Measurements from ENCODE around the gene C4BPB.

Gene C4BPB

GRCh38 chr1:207058252-207058651 lies 30.4 kb upstream of the C4BPB start:
- TF ChIP-seq USF1 (IDR thresholded peaks at IDR 0.05) (no peak), TAF1 (IDR thresholded peaks at IDR 0.05; ENCODE audit: low read depth) (no peak), ZBTB7A (IDR thresholded peaks at IDR 0.05; ENCODE audit: low read depth) (no peak), CEBPB (IDR thresholded peaks at IDR 0.05) (no peak), EP300 (IDR thresholded peaks at IDR 0.05; ENCODE audit: borderline replicate concordance) (no peak), EGR1 (IDR thresholded peaks at IDR 0.05) (no peak), NFIC (IDR thresholded peaks at IDR 0.05) (no peak), FOXM1 (IDR thresholded peaks at IDR 0.05; ENCODE audit: borderline replicate concordance, low read depth) (no peak), REST (IDR thresholded peaks at IDR 0.05; ENCODE audit: low read depth) (no peak), MAX (IDR thresholded peaks at IDR 0.05) (no peak), YY1 (IDR thresholded peaks at IDR 0.05; ENCODE audit: low read depth) (no peak)

- TF ChIP-seq RAD21 (IDR thresholded peaks at IDR 0.05; ENCODE audit: low read depth) (no peak), YY1 (IDR thresholded peaks at IDR 0.05; ENCODE audit: low read depth) (no peak), CEBPB (IDR thresholded peaks at IDR 0.05) (no peak), USF1 (IDR thresholded peaks at IDR 0.05) (no peak), NFIC (IDR thresholded peaks at IDR 0.05) (no peak), FOXM1 (IDR thresholded peaks at IDR 0.05; ENCODE audit: borderline replicate concordance, low read depth) (no peak), MAX (IDR thresholded peaks at IDR 0.05) (no peak), ZBTB7A (IDR thresholded peaks at IDR 0.05; ENCODE audit: low read depth) (no peak), TAF1 (IDR thresholded peaks at IDR 0.05; ENCODE audit: low read depth) (no peak), TCF12 (IDR thresholded peaks at IDR 0.05; ENCODE audit: low read depth) (no peak), CREB1 (IDR thresholded peaks at IDR 0.05; ENCODE audit: low read depth) (no peak), EGR1 (IDR thresholded peaks at IDR 0.05) (no peak), EP300 (IDR thresholded peaks at IDR 0.05; ENCODE audit: borderline replicate concordance) (no peak), REST (IDR thresholded peaks at IDR 0.05; ENCODE audit: low read depth) (no peak), TEAD4 (IDR thresholded peaks at IDR 0.05) (no peak)
Observed at GRCh38 chr1:207058878-207059867, 29.5 kb upstream of the C4BPB start.

- TF ChIP-seq RAD21 (IDR thresholded peaks at IDR 0.05; ENCODE audit: low read depth) (no peak), FOXM1 (IDR thresholded peaks at IDR 0.05; ENCODE audit: borderline replicate concordance, low read depth) (no peak), CEBPB (IDR thresholded peaks at IDR 0.05) (no peak), MAX (IDR thresholded peaks at IDR 0.05) (no peak), ZBTB7A (IDR thresholded peaks at IDR 0.05; ENCODE audit: low read depth) (no peak), REST (IDR thresholded peaks at IDR 0.05; ENCODE audit: low read depth) (no peak), YY1 (IDR thresholded peaks at IDR 0.05; ENCODE audit: low read depth) (no peak), TEAD4 (IDR thresholded peaks at IDR 0.05) (no peak), USF1 (IDR thresholded peaks at IDR 0.05) (no peak), NFIC (IDR thresholded peaks at IDR 0.05) (no peak), CREB1 (IDR thresholded peaks at IDR 0.05; ENCODE audit: low read depth) (no peak), EGR1 (IDR thresholded peaks at IDR 0.05) (no peak), EP300 (IDR thresholded peaks at IDR 0.05; ENCODE audit: borderline replicate concordance) (no peak), TCF12 (IDR thresholded peaks at IDR 0.05; ENCODE audit: low read depth) (no peak), TAF1 (IDR thresholded peaks at IDR 0.05; ENCODE audit: low read depth) (no peak)
Observed at GRCh38 chr1:207059881-207060280, 28.8 kb upstream of the C4BPB start.
